ENCODE measurements around the gene LANCL2. TPM values are rescaled to one million over a fixed set of nuclear protein-coding genes. Genes with fewer than 3 reads are reported as not detected.

The LANCL2 gene
- total and polyA plus RNA-seq, 9 of the 15 experiments (the other 6 are each of a cell fraction or from before 2014, with no cell fraction given): 5.3 to 18.5 (median 13.5) TPM

GRCh38 chr7:55409482-55410225 is 44.5 kb downstream of the LANCL2 start (continued):
- TF ChIP-seq MAFG (tag; conservative IDR thresholded peaks at IDR 0.05) (peak; percentile 28; the same call in 1 of the 2 replicates), KAT2B (IDR thresholded peaks at IDR 0.05; ENCODE audit: low read depth, low read length) (no peak), ZNF318 (IDR thresholded peaks at IDR 0.05; ENCODE audit: borderline replicate concordance in 1 of 2, low read depth in 1 of 2) (no peak), ZHX1 (conservative IDR thresholded peaks at IDR 0.05; ENCODE audit: low read length) (no peak), HSF4 (CRISPR knock-in tag; IDR thresholded peaks at IDR 0.05; ENCODE audit: borderline replicate concordance) (no peak), TRIM24 (IDR thresholded peaks at IDR 0.05) (no peak), ZNF197 (CRISPR knock-in tag; IDR thresholded peaks at IDR 0.05; ENCODE audit: low read depth) (no peak), NFE2 (IDR thresholded peaks at IDR 0.05; ENCODE audit: low read depth) (0 out of 2 replicates have a peak, but pooled peaks have one; percentile 40), ZNF561 (CRISPR knock-in tag; conservative IDR thresholded peaks at IDR 0.05) (no peak), FOXJ3 (CRISPR knock-in tag; IDR thresholded peaks at IDR 0.05) (no peak), CGGBP1 (CRISPR knock-in tag; IDR thresholded peaks at IDR 0.05) (no peak), SMARCA4 (IDR thresholded peaks at IDR 0.05) (0 out of 2 replicates have a peak, but pooled peaks have one; percentile 9), MNT (conservative IDR thresholded peaks at IDR 0.05) (0 out of 4 replicates have a peak, but pooled peaks of 1 of the 2 experiments have one; percentile 12), RAD21 (CRISPR knock-in tag; conservative IDR thresholded peaks at IDR 0.05 in 1 of 2, IDR thresholded peaks at IDR 0.05 in 1 of 2) (peak in 1 of 2 experiments; percentile 15; a peak in 1 of 4 replicates)
